ENCODE data around the gene KLK4.
"Not testable (repeated sequence)": the region's sequence is repeated elsewhere in the genome, so short reads cannot be mapped to it uniquely, and the experiment has no call there.

KLK4 gene

DNA sequence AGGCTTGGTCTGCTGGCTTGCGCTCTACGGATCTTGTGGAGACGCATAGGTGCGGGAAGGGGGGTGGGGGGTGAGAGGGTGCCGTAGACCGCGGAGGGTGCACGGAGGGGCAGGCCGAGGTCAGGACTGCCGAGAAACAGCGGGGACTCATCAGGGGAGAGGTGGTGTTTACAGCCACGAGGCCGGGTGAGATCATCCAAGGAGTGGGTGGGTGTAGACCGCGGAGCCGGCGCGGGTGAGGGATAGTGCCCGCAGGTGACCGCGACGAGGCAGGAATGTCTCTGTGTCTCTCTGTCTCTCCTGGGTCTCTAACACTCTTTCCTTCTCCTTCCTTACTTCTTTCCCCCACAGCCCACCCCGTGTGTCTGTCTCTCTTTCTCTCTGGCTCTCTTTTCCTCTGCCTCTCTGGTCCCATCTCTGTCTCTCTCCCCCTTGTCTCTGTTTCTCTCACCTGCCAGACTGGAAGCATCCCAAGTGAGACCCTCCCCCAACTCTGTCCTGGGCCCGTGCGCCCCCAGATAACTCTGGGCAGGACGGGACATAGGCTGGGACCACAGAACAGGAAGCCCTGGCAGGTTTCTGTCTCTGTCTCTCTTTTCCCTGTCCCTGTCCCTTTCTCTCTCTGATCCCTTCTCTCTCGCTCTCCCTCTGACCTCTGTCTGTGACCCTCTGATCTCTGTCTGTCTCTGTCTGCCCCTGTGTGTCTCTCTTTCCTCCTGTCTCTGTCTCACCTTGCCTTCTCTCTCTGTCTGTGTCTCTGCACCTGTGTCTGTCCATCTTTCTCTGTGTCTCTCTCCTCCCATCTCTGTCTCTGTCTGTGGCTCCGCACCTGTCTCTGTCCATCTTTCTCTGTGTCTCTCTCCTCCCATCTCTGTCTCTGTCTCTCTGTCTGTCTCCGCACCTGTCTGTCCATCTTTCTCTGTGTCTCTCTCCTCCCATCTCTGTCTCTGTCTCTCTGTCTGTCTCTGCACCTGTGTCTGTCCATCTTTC, 1.8 kb upstream of the KLK4 start:
- no peak for DNase-seq

DNA sequence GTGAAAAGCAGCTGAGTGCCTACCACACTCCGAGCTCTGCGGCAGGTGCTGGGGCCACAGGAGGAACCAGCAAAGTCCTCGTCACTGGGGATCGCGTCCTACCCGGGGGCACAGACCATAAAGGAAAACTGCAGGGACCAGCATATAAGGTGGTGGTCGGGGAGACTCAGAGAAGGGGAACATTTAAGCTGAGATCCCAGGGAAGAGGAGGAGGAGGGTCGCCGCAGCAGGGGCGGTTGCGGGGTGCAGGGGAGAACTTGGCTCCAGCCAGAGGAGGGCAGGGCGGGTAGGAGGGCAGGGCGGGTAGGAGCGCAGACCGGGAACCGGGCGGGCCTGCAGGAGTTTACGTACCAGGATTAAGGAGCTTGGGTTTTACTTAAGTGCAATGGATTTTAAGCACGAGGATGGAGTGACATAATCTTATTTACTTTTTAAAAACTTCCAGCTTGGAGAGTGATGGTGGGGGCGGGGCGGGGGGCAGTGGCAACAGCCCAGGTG, 956 bp upstream of the KLK4 start:
- no peak for DNase-seq

DNA sequence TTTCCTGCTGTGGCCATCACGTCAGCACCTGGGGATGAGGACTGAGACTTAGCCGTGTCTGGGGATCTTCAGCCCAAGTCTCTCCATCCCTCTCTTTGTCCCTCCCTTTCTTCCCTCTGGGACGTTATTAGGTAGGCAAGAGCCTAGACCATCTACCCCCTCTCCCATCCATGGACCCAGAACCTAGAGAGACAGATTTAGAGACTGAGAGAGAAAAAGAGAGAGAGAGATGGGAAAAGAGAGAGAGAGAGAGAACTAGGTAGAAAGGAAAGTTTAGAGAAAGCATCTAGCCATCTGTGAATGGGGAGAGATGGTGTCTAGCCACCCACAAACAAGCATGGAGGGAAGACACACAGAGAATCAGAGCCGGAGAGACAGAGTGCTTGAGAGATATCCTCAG, 473 bp downstream of the KLK4 start:
- DNase-seq: no peak

DNA sequence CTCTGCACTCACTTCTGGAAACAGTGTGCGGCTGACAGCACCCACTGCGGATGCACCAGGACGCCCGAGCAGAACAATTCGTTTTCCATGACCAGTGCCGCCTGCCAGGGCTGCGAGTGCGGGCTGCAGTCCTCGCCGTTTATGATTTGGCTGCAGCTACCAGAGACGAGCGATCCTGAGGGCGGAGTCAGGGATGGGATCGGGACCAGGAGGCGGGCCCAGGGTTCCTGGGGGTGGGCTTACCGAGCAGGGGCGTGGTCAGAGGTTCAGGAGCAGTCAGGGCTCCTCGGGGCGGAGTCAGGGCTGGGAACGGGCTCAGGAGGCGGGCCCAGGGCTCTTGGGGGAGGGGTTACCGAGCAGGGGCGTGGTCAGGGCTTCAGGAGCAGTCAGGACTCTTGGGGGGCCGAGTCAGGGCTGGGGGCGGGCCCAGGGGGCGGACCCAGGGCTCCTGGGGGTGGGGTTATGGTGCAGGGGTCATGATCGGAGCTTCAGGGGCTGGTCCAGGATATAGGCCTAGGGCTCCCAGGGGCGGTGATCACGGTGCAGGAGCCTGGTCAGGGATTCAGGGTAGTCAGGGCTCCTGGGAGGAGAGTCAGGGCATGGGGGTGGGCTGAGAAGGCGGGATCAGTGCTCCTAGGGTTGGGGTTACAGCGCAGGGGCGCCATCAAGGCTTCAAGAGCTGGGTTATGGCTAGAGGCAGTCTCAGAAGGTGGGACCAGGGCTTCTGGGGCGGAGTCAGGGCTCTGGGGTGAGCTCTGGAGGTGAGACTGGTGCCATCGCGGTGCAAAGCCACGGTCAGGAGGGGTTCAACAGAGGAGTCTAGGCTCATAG, 1.7 kb downstream of the KLK4 start:
- peak; percentile 81 for DNase-seq

DNA sequence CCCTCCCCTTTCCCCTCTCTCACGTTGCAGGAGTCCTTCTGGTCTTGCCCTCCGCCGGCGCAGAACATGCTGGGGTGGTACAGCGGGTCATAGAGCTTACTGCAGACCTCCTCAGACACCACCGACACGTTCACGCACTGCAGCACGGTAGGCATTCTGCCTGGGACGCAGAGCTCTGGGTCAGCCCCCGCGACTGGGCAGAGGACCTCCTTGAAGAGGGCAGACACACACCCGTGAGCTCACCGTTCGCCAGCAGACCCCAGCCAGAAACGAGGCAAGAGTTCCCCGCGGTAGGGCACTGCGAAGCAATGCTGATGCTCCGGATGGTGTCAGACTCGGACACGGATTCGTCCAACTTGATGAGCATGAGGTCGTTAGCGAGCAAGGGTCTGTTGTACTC, 2.9 kb downstream of the KLK4 start:
- no peak for DNase-seq

DNA sequence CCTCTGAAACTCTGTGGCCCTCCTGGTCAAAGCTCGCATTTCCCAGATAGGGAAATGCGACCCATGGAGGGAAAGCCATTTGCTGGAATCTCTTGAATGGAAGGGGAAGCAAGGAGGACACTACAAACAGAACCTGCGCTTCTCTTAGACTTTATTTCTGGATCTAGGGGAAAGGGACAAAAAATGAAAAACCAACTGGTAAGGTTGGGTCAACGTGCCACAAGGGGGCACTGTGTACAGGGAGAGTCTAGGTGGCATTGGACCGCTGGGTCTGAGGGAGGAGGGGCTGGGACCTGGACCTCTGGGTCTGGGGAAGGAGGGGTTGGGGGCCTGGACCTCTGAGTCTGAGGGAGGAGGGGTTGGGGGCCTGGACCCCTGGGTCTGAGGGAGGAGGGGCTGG, 5.0 kb downstream of the KLK4 start:
- no peak for DNase-seq

DNA sequence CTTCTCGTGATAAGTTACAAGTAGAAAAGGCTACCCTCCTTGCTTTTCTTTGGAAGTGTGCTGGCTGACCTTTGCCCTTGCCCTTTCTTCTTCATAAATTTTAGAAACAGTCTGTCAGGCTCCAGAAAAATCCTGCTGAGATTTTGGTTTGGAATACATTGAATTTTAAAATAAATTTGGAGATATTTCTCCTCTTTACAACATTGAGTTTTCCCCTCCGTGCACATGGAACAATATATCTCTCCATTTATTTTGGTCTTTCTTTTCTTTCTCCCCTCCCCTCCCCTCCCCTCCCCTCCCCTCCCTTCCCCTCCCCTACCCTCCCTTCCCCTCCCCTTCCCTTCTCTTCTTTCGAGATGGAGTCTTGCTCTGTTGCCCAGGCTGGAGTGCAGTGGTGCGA, 8.6 kb downstream of the KLK4 start:
- DNase-seq: no peak

DNA sequence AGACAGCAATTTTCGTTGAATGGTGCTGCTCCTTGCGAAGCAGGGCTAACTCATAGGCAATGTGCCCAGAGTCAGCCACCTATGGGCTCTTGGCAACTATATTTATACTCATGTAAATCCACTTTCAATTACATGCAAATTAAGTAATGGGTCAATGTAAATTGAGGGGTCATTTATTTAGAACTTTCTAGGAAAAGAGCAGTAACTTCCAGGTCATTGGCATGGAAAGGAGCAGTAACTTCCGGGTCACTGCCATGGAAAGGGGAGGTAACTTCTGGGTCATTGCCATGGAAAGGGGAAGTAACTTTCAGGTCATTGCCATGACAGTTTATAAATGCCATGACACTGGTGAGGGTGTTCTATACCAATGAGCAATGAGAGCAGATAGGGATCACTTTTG, 11.6 kb downstream of the KLK4 start:
- DNase-seq: no peak

DNA sequence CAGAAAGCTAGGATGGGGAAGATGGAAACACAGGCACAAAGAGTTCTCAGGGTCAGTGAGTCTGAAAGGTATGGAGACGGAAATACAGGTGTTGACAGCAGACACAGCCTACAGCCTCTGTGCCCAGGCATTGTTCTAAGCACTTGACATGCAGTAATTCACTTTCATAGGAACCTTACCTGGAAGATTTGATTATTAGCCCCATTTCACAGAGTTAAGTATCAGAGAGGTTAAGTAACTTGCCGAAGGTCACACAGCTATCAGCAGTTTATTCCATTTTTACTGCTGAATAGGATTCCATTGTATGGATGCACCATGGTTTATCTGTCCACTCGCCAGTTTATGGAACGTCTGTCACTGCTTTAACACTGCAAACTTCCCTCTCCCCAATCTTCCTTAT, 13.2 kb downstream of the KLK4 start:
- no peak for DNase-seq

DNA sequence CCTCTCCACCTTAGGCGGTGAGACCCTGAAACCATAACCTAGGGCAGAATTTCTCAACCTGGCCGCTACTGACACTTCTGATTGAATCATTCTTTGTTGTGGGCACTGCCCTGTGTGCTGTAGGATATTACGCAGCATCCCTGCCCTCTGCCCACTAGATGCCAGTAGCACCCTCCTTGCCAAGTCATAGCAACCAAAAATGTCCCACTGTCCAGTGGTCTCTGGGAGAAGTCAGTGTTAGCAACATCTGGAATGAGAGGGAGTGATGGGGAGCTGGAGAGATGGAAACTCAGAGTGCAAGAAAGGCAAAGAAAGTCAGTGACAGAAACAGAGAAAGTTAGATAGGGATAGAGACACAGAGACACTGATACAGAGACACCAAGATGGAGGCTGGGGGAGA, 13.6 kb downstream of the KLK4 start:
- no peak for DNase-seq

DNA sequence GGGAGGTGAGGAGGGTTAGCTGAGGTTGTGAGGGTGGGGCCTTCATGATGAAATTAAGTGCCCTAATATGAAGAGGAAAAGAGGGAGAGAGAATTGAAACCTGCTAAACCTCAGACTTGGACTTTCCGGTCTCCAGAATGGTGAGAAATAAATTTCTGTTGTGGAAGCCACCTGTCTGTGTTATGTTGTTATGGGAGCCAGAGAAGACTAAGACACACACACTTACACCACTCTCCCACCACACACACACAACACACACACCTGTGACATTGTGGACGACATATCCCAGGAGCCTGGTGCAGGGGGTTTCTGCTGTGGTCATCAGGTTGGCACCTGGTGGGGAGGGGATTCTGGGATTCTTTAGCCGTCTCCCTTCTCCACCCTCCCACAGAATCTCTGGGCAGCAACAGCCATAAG, 14.0 kb downstream of the KLK4 start:
- DNase-seq: no peak

DNA sequence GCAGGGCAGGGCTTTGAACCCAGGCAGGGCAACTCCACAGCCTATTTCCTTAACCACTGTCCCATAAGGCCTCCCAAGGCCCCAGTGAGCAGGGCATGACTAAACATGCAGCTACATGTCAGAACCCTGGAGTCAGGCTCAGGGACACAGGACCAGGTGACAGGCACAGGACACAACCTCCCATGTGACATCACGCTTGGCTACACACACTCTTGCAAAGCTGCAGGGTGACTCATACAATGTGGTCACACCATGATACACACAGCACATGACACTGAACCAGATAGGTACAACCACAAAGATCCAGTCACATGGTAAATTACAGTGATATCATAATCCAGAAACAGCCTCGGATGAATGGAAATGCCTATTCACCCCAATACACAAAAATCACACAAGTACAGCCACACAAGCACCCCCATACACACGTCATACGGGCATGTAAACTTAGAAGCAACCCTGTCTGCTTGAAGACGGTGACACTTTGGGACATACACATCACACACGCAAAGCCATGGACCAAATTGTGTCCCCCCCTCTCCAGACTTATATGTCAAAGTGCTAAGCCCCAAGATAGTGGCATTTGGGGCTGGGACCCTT, 14.5 kb downstream of the KLK4 start:
- DNase-seq: peak; percentile 12

DNA sequence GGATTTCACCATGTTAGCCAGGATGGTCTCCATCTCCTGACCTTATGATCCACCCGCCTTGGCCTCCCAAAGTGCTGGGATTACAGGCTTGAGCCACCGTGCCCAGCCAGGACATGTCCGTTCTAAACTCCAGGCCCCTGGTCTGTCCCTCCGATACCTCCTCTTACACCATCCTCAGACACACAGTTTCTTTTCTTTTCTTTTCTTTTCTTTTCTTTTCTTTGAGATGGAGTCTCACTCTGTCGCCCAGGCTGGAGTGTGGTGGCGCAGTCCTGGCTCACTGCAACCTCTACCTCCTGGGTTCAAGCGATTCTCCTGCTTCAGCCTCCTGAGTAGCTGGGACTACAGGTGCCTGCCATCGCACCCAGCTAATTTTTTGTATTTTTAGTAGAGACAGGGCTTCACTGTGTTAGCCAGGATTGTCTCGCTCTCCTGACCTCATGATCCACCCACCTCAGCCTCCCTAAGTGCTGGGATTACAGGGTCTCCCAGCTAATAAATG, 15.1 kb downstream of the KLK4 start:
- DNase-seq: not testable (repeated sequence)

DNA sequence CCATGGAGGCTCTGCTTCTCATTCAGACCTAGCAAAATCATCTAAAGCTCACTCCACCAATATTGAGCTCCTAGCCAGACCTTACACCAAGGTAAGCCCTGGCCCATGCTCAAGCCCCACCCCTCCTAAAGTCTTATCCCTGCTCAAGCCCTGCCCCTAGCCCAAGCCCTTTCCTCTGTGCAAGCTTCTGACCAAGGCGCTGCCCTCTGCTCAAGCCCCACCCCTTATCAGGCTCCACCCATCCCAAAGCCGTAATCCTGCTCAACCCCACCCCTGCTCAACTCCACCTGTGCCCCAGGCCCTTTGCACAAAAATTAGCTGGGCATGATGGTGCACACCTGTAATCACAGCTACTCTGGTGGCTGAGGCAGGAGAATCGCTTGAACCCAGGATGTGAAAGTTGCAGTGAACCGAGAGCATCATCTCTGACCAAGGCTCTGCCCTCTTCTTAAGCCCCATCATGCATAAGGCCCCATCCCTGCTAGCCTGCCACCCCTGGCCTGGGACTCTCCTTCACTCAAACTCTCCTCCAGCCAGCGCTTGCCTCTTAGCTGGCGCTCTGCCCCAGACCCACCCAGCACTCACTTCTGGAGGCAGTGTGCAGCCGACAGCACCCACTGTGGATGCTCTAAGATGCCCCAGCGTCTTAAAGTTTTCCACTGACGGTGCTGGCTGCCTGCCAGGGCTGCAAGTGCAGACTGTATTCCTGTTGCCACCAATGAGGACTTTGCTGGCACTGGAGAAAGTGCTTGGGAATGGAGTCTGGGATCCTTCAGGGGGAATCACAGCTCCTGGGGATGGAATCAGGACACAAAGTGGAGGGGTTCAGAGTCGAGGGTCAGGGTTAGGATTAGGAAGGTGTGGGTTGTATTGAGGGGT, 16.5 kb downstream of the KLK4 start:
- no peak for DNase-seq

DNA sequence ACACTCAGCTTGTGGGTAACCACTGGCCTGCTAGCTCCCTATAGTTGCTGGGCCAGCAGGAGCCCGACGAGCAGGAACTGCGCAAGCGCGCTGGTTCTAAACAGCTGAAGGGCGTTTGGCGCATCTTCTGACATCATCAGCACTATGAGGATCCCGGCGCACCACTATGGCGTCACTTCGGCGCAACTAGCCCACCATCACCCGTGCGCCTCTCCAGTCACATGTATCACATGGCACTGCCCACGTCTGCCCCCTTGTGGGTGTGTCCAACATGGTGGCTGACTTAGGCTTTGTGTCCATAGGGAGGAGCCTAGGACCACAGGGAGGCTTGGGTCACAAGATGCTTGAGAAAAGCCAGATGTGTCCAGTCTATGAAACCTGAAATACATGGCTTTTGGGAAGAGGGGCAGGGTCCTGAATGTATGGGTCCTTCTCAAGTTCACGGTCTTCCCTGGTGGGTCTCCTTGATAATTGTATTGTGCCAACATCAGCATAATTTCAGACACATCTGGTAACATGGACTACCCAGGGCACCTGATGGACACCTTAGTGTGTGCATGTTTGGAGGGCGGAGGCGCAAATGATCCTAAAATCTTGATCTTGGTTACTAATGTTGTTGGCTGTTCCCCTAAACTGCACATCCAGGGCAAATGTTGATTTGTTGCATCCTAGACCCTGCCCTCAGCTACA, 18.0 kb downstream of the KLK4 start:
- DNase-seq: no peak

DNA sequence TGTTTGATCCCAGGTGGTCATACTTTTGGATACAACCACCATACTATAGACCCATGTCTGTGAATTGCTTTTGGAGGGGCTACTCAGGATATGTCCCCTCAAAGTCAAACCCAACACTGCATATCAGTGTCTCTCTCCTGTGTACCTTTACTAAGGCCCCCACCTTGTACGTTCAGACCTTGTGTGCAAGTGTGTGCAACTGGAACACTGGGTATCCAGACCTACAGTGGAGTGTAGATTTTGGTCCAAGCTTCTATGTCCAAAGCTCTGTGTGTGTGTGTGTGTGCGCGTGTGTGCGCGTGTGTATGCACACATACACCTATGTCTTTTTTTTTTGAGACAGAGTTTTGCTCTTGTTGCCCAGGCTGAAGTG, 20.0 kb downstream of the KLK4 start:
- no peak for DNase-seq

DNA sequence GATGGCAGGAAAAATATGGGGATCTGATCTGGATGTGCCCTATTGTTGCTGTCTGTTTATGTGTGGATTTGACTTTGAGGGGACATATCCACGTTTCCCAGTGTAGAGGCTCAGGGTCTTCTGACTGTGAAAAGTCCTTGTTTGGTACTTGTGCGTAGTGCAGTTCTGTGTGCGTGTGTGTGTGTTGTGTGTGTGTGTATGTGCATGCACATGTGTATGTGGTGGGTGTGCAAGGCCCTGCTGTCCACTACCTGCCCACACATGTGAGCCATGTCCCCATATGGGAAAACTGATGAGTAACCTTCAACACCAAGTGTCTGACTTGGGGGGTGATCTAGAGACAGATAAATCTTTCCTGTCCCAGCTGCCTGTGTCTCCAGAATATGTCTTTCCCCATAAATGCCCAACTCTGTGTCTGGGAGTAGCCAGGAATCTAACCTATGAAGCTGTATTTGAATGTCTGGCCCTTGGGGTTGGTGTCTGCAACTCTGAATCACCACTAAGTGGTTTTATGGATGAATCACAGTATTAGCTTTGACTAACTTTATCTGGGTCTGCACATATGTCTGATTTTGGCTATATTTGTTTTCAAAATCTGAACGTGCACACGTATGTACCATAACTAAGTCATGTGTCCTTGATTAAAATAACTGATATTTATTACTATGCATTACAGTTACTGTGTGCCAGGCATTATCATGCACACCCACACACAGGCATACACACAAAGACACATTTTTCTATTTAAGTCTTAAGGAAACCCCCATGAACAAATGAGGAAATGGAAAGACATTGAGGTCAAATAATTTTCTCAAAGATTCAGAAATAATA, 20.6 kb downstream of the KLK4 start:
- DNase-seq: peak; percentile 43

DNA sequence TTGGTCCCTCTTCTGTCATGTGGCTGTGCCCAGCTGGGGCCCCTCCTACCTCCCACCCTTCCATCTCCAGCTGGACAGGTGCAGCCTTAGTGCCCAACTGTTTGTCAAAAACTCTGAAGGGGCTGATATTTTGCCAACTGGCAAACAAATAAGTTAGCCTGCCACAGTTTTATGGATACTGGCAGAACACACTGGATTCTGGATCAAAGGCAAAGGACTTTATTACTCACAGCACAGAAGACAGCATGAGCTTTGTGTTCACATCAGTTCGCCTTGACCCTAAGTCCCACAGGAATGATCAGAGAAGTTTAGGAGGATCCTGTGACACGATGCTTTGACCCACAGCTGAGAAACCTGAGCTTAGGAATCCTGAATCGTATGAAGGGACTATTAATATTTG, 21.6 kb downstream of the KLK4 start:
- no peak for DNase-seq

DNA sequence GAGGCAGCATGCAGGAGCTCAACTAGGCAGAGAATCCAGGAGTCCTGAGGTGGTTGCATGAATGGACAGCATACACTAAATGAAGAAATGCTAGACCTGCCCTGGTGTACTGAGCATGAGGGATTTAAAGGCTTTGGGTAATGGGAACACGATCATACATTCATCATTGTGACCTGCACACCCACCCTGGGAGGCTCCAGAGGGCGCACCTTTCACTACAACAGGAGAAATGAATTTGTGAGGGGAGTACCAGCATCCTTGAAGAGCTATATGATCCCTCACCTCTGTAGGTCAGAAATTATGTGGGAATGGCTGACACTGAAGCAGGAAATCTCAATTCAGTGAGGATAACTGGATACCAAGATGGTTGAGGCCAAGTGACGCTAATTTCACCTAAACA, 29.0 kb downstream of the KLK4 start:
- DNase-seq: no peak

DNA sequence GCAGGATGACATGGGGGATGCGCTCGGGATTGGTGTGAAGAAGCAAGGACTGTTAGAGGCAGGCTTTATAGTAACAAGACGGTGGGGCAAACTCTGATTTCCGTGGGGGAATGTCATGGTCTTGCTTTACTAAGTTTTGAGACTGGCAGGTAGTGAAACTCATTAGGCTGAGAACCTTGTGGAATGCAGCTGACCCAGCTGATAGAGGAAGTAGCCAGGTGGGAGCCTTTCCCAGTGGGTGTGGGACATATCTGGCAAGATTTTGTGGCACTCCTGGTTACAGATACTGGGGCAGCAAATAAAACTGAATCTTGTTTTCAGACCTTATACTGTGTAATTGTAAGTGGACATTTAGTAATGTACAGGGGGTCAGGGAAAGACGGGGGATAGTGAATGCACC, 31.0 kb downstream of the KLK4 start:
- DNase-seq: no peak

DNA sequence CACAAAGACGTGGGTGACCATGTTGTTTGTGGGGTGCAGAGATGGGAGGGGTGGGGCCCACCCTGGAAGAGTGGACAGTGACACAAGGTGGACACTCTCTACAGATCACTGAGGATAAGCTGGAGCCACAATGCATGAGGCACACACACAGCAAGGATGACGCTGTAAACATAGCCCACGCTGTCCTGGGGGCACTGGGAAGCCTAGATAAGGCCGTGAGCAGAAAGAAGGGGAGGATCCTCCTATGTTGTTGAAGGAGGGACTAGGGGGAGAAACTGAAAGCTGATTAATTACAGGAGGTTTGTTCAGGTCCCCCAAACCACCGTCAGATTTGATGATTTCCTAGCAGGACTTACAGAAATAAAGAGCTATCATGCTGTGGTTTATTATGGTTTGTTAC, 32.3 kb downstream of the KLK4 start:
- DNase-seq: no peak

Data from NCI-H226 (cell line).